Measurements from ENCODE around the gene PRR23C.
"Not testable (repeated sequence)": the region's sequence is repeated elsewhere in the genome, so short reads cannot be mapped to it uniquely, and the experiment has no call there.

Gene PRR23C

DNA sequence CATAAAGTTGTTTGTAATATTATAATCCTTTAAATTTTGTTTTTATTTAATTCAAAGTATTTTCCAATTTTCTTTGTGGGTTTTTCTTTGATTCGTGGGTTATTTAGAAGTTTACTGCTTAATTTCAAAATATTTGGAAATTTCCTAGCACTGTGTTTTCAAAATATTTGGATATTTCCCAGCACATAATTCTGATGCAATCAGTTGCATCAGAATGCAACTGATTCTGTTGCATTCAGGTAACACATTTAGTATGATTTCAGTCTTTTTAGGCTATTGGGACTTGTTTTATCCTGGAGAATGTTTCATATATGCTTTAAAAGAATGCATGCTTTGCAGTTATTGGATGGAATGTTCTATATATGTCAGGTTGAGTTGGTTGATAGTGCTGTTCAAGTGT is 18.2 kb upstream of the PRR23C start:
- TF ChIP-seq, protein P1, sequence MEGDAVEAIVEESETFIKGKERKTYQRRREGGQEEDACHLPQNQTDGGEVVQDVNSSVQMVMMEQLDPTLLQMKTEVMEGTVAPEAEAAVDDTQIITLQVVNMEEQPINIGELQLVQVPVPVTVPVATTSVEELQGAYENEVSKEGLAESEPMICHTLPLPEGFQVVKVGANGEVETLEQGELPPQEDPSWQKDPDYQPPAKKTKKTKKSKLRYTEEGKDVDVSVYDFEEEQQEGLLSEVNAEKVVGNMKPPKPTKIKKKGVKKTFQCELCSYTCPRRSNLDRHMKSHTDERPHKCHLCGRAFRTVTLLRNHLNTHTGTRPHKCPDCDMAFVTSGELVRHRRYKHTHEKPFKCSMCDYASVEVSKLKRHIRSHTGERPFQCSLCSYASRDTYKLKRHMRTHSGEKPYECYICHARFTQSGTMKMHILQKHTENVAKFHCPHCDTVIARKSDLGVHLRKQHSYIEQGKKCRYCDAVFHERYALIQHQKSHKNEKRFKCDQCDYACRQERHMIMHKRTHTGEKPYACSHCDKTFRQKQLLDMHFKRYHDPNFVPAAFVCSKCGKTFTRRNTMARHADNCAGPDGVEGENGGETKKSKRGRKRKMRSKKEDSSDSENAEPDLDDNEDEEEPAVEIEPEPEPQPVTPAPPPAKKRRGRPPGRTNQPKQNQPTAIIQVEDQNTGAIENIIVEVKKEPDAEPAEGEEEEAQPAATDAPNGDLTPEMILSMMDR (conservative IDR thresholded peaks at IDR 0.05; ENCODE audit: low read length): no peak
- H3K4me3 ChIP-seq (ENCODE audit: low read length): no peak overlapping the region
- no peak for DNase-seq (ENCODE audit: low read depth)

DNA sequence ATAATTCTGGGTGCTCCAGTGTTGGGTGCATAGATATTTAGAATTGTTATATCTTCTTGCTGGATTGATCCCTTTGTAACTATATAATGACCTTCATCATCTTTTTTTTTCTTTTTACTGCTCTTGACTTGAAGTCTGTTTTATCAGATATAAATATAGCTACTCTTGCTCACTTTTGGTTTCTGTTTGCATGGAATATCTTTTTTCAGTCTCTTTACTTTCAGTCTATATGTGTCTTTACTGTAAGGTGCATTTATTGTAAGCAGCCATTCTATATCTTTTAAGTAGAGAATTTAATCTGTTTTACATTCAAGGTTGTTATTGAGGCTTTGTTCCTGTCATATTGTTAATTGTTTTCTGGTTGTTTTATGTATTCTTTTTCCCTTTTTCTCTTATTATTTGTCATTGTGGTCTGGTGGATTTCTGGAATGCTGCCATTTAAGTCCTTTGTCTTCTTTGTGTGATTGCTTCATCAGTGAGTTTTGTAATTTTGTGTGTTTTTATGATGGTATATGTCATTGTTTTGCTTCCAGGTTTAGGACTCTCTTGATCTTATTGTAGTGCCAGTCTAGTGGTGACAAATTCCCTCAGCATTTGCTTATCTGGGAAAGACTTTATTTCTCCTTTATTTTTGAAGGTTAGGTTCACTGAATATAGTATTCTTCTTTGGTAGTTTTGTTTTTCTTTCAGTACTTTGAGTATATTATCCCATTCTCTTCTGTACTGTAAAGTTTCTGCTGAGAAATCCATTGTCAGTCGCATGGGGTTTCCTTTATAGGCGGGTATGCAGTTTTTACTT is 8.3 kb upstream of the PRR23C start:
- no peak for DNase-seq (ENCODE audit: low read depth)
- TF ChIP-seq, protein P1 (conservative IDR thresholded peaks at IDR 0.05; ENCODE audit: low read length): no peak
- no peak overlapping the region for H3K4me3 ChIP-seq (ENCODE audit: low read length)

DNA sequence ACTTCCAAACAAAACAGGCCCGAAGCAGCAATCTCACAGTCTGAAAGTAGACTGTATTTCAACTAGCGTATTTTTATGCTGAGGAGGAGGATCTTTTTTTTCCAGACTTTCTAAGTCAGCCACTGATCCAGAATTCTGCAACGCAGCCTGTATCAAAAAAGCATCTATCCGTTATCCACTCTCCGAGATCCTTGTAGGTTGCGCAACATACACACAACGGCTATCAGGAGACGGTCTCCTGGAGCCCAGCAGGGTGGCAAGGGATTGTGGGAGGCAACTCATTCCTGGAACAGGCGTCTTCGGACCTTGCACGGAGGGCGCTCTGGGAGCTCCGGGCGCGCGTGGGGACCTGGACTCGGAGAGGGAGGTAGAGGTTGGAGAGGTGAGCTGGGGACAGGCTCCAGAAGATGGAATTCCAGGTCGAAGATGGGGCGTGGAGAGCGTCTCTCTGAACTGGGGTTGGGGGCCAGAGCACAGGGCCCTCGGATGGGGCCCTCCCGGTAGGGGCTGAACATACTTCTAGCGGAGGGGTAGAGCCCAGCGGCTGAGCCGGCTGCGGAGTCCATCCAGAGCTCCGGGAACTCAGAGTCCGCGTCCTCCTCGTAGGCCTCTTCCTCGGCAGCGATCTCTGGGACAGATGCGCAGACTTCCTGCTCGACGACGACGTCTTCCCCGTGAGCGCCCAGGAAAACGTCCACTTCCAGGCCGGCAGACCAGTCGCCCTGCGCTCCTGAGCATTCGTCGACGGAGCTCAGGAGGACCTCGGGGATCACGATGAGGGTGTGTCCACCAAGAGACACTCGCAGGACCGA is 932 bp downstream of the PRR23C start:
- TF ChIP-seq, protein P1 (conservative IDR thresholded peaks at IDR 0.05; ENCODE audit: low read length): no peak
- H3K4me3 ChIP-seq (ENCODE audit: low read length): no peak overlapping the region
- DNase-seq (ENCODE audit: low read depth): no peak

DNA sequence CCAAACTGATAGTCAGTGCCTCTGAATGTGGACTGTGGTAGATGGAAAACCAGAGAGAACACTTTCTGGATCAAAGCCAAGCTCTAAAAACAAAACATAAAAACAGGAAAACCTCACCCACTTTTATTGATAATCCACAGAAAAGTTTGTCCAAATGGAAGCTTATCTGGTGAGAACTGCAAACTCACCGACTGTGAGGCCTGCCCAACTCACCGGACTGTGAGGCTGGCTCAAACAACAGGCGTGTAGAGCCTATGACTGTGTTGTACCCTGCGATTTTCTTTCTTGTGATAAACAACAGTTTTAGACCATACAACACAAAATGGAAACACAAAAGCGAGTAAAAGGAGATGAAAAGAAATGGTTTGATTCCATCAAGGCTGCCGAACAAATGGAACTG is 7.2 kb downstream of the PRR23C start:
- no peak for DNase-seq (ENCODE audit: low read depth)
- H3K4me3 ChIP-seq (ENCODE audit: low read length): no peak overlapping the region
- TF ChIP-seq, protein P1 (conservative IDR thresholded peaks at IDR 0.05; ENCODE audit: low read length): no peak

DNA sequence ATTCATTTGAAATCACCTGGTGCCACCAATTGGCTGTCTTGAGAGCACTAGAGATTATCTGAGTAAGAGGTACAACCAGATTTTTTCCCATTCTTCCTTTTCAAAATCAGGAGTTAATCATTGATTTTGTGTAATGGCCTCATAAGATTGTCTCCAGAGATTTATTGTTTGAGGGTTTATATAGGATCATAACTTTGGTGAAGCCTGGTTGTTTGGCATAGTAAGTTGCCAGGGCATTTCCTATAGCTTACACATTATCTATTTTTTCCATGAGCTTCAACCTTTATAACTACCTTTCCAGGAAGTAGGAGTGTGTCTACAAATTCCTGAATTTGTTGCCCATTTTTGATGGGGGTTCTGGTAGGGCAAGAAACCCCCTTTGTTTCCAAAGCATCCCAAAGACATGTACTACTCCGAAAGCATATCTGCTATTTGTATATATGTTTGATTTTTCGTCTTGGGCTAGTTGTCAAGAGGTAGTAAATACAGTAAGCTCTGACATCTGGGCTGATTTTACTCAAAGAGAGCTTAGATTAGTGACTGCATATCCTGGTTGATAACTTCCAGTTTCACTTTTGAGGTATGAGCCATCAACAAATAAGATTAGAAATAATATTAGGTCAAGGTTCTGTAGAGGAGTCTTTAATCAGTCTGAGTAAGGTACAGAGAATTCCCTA is 12.2 kb downstream of the PRR23C start:
- DNase-seq (ENCODE audit: low read depth): no peak
- H3K4me3 ChIP-seq (ENCODE audit: low read length): no peak overlapping the region
- TF ChIP-seq, protein P1 (conservative IDR thresholded peaks at IDR 0.05; ENCODE audit: low read length): no peak

DNA sequence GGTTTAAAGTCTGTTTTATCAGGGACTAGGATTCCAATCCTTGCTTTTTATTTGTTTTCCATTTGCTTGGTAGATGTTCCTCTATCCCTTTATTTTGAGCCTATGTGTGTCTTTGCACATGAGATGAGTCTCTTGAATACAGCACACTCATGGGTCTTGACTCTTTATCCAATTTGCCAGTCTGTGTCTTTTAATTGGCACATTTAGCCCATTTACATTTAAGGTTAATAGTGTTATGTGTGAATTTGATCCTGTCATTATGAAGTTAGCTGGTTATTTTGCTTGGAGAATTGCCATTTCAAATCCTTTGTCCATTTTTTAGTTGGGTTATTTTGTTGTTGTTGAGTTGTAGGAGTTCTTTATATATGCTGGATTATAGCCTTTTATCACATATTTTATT is 14.1 kb downstream of the PRR23C start:
- H3K4me3 ChIP-seq (ENCODE audit: low read length); DNase-seq (ENCODE audit: low read depth): not testable (repeated sequence)

DNA sequence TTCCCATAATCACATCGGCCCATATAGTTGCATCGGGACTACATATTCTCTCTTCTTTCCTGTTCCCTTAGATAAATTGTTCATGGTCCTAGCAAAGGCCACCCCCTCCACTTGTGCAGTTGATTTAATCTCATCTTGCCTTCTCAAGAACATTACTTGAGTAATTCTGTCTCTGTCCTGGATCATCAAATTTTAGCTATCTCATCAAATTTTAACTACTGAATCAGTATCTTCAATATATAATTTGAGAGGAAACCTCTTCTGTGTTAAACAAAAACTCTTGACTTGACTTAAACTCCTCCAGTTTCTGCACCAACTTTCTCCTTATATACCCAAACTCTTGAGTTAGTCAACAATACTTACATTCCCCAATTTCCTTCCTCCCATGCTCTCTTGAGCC is 19.7 kb downstream of the PRR23C start:
- TF ChIP-seq, protein P1 (conservative IDR thresholded peaks at IDR 0.05; ENCODE audit: low read length): no peak
- no peak overlapping the region for H3K4me3 ChIP-seq (ENCODE audit: low read length)
- no peak for DNase-seq (ENCODE audit: low read depth)

Data from AG10803 (cell line).